GM18517 (cell line): ENCODE results near the gene STXBP1.

ENCODE experiments used
- ATAC-seq: cut with Tn5 transposase; IDR thresholded peaks from one replicate; pipeline ENCODE4 v1.9.1; 2021; ENCODE audit warnings: mild to moderate bottlenecking, moderate library complexity; ENCODE audit not compliant: unreplicated experiment

STXBP1 gene

GRCh38 chr9:127712371-127712770, 100.3 kb downstream of the STXBP1 start:
- ATAC-seq = no peak

- ATAC-seq = no peak
Measured at GRCh38 chr9:127712867-127713266, 100.8 kb downstream of the STXBP1 start.

- no peak for ATAC-seq
Measured at GRCh38 chr9:127714020-127714750, 102.1 kb downstream of the STXBP1 start.

GRCh38 chr9:127714951-127715469, 102.9 kb downstream of the STXBP1 start:
- ATAC-seq = peak; percentile 4

- ATAC-seq = peak; percentile 80
Measured at GRCh38 chr9:127715470-127716337, 103.6 kb downstream of the STXBP1 start, which contains the start of the genes PTRH1 and TTC16. PTRH1 (minus strand) TSS chr9:127715663; CDS start chr9:127715639, 24 bp downstream. TTC16 (plus strand) TSS chr9:127716079; CDS start chr9:127716146, 67 bp downstream.

- no peak for ATAC-seq
Measured at GRCh38 chr9:127716412-127716811, 104.3 kb downstream of the STXBP1 start.

GRCh38 chr9:127717766-127718165, 105.7 kb downstream of the STXBP1 start:
- ATAC-seq = no peak

GRCh38 chr9:127720031-127720864, 108.2 kb downstream of the STXBP1 start:
- ATAC-seq = no peak

GRCh38 chr9:127720865-127721227, 108.8 kb downstream of the STXBP1 start:
- ATAC-seq = no peak

GRCh38 chr9:127721391-127721821, 109.3 kb downstream of the STXBP1 start:
- ATAC-seq = no peak

- ATAC-seq = no peak
Measured at GRCh38 chr9:127722055-127722745, 110.1 kb downstream of the STXBP1 start.

- no peak for ATAC-seq
Measured at GRCh38 chr9:127723013-127723412, 110.9 kb downstream of the STXBP1 start.

- ATAC-seq = no peak
Measured at GRCh38 chr9:127723444-127723843, 111.4 kb downstream of the STXBP1 start.

GRCh38 chr9:127724012-127724411, 111.9 kb downstream of the STXBP1 start:
- no peak for ATAC-seq

GRCh38 chr9:127726871-127727270, 114.8 kb downstream of the STXBP1 start:
- no peak for ATAC-seq

- ATAC-seq = no peak
Measured at GRCh38 chr9:127728808-127729207, 116.7 kb downstream of the STXBP1 start.

GRCh38 chr9:127729522-127730256, 117.6 kb downstream of the STXBP1 start:
- ATAC-seq = no peak

GRCh38 chr9:127730262-127730661, 118.2 kb downstream of the STXBP1 start:
- ATAC-seq = no peak

- ATAC-seq = no peak
Measured at GRCh38 chr9:127730799-127731410, 118.8 kb downstream of the STXBP1 start.
